HG03280 (cell line): ENCODE results near the gene SLC27A1.

Experiments
- ATAC-seq: cut with Tn5 transposase; IDR thresholded peaks from one replicate; pipeline ENCODE4 v1.9.1; 2021; ENCODE audit warnings: mild to moderate bottlenecking, moderate library complexity; ENCODE audit not compliant: unreplicated experiment

SLC27A1 gene

GRCh38 chr19:17470068-17470841 lies at the start of gene SLC27A1:
SLC27A1 (plus strand) TSS chr19:17470524; CDS start chr19:17470541, 17 bp downstream.
- ATAC-seq, result peak; percentile 80

DNA sequence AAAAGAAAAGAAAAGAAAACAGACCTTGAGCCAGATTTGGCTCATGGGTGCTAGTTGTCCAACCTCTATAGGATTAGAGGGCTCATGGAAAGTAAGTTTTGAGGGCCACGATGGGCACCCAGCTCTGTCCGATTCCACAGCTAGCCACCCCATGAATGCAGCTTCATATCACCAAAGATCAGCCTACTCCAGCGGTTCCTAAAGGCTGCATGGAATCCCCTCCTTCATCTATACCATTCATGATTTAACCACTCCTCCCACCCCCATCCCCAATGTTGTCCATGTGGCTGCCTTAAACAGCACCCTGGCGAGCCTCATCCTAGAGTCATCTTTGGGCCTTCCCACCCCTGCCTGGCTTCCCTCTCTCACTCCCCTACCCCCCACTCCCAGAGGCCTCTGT lies 48.4 kb upstream of the SLC27A1 start:
- ATAC-seq, result no peak

GRCh38 chr19:17423429-17424208 lies 46.7 kb upstream of the SLC27A1 start:
- no peak for ATAC-seq

- no peak for ATAC-seq
Measured at GRCh38 chr19:17424743-17425365, 45.5 kb upstream of the SLC27A1 start.

- ATAC-seq, result no peak
Measured at GRCh38 chr19:17429641-17430113, 40.6 kb upstream of the SLC27A1 start.

DNA sequence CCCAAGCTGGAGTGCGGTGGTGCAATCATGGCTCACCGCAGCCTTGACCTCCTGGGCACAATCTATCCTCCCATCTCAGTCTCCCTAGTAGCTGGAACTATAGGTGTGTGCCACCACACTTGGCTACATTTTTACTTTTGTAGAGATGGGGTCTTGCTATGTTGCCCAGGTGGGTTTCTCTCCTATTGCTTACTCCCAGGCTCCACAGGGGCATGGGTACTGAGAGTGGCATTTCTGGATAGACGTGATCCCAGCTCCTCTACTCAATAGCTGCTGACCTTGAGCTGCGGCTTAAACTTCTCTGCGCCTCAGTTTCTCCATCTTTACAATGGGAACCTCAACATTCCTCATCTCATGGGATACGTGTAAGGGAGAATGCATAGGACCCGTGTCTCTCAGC lies 38.9 kb upstream of the SLC27A1 start:
- no peak for ATAC-seq

DNA sequence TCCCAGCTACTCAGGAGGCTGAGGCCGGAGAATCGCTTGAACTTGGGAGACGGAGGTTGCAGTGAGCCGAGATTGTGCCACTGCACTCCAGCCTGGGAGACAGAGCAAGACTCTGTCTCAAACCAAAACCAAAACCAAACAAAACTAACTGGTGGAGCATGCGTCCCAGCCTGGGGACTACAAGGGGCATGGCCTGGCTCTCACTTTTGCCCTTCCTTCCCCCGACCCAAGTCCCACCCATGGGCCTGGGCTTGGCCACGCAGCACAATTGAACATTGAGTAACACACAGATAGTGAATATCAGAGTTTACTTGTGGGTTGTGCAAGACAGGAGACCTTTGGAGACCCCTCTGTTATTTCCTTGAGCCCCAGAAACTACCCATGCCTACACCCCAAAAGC lies 35.1 kb upstream of the SLC27A1 start:
- no peak for ATAC-seq

GRCh38 chr19:17436094-17436873 lies 34.0 kb upstream of the SLC27A1 start:
- no peak for ATAC-seq

- no peak for ATAC-seq
Measured at GRCh38 chr19:17436874-17437267, 33.5 kb upstream of the SLC27A1 start.

DNA sequence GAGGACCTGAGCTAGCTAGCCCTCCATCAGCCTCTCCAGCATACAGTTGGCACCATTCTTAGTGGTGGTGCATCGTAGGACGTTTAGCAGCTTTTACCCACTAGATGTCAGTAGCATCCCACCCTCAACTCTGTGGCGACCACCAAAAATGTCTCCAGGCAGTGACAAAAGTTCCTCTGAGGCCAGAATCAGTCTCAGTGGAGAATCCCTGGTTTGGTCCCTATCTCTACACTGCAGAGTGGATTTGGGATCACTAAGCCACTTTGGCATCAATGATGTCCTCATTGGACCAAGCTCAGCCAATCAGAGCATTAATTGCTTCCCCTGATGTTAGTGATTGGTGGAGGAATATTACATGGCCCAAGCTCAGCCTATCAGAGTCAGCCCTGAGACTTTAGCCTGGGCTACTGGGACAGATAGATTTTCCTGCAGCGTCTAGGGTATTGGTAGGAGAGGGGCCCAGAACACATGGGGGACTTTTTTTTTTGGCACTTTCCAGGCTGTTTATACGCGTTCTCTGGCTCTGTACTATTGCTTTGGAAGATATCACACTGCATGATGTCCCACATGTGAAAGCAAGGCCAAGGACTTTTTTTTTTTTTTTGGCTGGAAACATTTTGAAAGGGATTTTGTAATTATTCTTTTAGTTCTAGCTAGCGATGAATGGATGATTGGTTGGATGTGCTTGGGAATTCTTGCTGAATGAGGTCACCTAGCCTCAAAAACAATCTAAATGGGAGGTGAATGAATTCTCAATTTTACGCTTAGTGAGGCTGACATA lies 28.9 kb upstream of the SLC27A1 start:
- no peak for ATAC-seq

- ATAC-seq, result no peak
Measured at GRCh38 chr19:17445526-17446165, 24.7 kb upstream of the SLC27A1 start.

DNA sequence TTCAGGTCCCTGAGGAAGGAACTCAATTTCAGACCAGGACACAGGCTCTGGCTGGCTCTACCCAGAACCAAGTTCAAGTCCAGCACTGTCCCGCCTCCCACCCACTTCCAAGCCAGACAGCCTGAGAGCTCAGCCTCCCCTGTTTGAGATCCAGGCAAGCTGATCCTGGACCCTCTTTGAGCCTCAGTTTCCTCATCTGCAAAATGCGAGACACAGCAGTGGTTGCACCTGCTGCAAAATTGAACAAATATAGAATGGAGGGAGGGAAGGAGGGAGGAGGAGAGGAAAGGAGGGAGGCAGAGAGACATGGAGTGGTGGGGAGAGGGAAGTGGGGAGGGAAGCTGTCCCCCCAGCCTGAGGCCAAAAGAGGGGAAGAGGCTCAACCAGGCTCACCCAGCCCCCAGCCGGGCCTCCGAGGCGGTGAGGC lies 22.6 kb upstream of the SLC27A1 start:
- no peak for ATAC-seq

- ATAC-seq, result no peak
Measured at GRCh38 chr19:17448131-17448967, 22.0 kb upstream of the SLC27A1 start, which contains the start of gene TMEM221. TMEM221 (minus strand) TSS chr19:17448668; CDS start chr19:17448462, 206 bp downstream.

GRCh38 chr19:17450264-17451075 lies 19.9 kb upstream of the SLC27A1 start:
- no peak for ATAC-seq

GRCh38 chr19:17451820-17452219 lies 18.5 kb upstream of the SLC27A1 start:
- ATAC-seq, result no peak

- no peak for ATAC-seq
Measured at GRCh38 chr19:17454576-17455071, 15.7 kb upstream of the SLC27A1 start.

- no peak for ATAC-seq
Measured at GRCh38 chr19:17455308-17456123, 14.8 kb upstream of the SLC27A1 start.
